WERI-Rb-1 (cell line): ENCODE data around the gene SLC6A2.

ENCODE experiments used
- DNase-seq: peaks from one replicate; pipeline ENCODE4 v3.0.0-alpha.2; 2020
- H3K27ac ChIP-seq: fragments of 250-450 bp; sonication (Bioruptor Pico); 2 replicates; pipeline ENCODE4 v1.5.1; 2020; ENCODE audit warnings: mild to moderate bottlenecking, moderate library complexity
- H3K27me3 ChIP-seq: fragments of 250-450 bp; sonication (Bioruptor Pico); 2 replicates; pipeline ENCODE4 v1.5.1; 2021; ENCODE audit warnings: mild to moderate bottlenecking, low read depth, moderate library complexity; ENCODE audit not compliant: insufficient read depth, severe bottlenecking
- H3K36me3 ChIP-seq: fragments of 250-450 bp; sonication (Bioruptor Pico); 2 replicates; pipeline ENCODE4 v1.5.1; 2020; ENCODE audit warnings: mild to moderate bottlenecking, moderate library complexity
- H3K4me3 ChIP-seq: 2 replicates; pipeline ENCODE4 v1.5.1; 2011; ENCODE audit warnings: low read depth, mild to moderate bottlenecking, control low read depth, low read length
- H3K9me3 ChIP-seq: fragments of 250-450 bp; sonication (Bioruptor Pico); 2 replicates; pipeline ENCODE4 v1.5.1; 2021; ENCODE audit warnings: mild to moderate bottlenecking, moderate library complexity; ENCODE audit not compliant: severe bottlenecking
- TF ChIP-seq, protein P1 (sequence below): IDR thresholded peaks from 2 replicates; pipeline ENCODE4 v1.5.1; 2011; ENCODE audit warnings: low read depth, mild to moderate bottlenecking, control low read depth, inconsistent platforms, low read length

SLC6A2 gene

DNA sequence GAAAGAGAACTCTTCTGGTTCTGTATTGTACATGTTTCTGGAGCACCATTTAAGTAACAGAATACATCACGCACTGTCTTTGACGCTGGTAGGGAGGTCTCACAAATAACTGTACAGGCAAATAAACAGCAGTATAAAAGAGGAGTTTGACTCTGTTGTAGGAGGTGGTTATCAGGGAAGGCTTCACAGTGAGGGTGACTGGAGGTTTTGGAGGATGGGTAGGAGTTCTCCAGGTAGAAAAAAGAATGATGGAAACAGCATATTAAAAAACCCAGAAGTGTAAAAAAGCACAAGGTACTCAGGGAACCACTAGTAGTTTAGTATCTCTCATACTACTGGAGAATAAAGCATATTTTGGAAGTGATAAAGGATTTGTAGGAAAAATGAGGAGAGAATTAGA, 2.7 kb upstream of the SLC6A2 start:
- TF ChIP-seq, protein P1, sequence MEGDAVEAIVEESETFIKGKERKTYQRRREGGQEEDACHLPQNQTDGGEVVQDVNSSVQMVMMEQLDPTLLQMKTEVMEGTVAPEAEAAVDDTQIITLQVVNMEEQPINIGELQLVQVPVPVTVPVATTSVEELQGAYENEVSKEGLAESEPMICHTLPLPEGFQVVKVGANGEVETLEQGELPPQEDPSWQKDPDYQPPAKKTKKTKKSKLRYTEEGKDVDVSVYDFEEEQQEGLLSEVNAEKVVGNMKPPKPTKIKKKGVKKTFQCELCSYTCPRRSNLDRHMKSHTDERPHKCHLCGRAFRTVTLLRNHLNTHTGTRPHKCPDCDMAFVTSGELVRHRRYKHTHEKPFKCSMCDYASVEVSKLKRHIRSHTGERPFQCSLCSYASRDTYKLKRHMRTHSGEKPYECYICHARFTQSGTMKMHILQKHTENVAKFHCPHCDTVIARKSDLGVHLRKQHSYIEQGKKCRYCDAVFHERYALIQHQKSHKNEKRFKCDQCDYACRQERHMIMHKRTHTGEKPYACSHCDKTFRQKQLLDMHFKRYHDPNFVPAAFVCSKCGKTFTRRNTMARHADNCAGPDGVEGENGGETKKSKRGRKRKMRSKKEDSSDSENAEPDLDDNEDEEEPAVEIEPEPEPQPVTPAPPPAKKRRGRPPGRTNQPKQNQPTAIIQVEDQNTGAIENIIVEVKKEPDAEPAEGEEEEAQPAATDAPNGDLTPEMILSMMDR = no peak
- Histone ChIP-seq H3K27me3 (no peaks in the 10 kb centered on the region), H3K4me3 (no peak overlapping the region), H3K27ac (no peak overlapping the region), H3K9me3 (no peaks in the 10 kb centered on the region), H3K36me3 (no peaks in the 10 kb centered on the region)
- no peak for DNase-seq

DNA sequence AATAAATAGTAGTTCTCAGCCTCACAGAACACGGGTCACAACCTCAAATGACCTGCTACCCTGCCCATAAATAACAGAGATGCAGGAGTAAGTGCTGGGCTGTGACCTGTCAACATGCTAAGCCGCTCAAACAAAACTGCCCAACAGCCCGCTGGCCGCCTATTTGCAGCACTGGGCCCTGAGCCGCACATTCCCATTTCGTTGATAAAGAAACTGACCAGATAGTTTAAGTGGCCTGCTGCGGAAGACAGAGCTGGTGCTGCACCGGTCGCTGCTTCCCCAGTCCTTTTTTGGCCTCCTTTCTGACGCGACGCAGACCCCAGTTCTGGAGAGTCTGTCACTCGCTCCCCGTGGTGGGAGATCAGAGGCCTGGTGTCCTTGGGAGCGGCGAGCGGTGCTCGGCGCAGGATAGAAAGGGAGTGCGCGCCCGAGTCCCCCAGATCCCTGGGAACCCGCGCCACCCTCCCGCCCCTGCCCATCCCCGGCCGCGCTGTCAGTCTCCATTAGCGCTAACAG, 349 bp upstream of the SLC6A2 start:
- no peaks in the 10 kb centered on the region for H3K36me3 ChIP-seq
- no peaks in the 10 kb centered on the region for H3K9me3 ChIP-seq
- no peaks in the 10 kb centered on the region for H3K27me3 ChIP-seq
- DNase-seq = no peak
- TF ChIP-seq, protein P1 = no peak
- H3K27ac ChIP-seq = no peak overlapping the region
- peak overlapping the region; percentile 43 for H3K4me3 ChIP-seq

DNA sequence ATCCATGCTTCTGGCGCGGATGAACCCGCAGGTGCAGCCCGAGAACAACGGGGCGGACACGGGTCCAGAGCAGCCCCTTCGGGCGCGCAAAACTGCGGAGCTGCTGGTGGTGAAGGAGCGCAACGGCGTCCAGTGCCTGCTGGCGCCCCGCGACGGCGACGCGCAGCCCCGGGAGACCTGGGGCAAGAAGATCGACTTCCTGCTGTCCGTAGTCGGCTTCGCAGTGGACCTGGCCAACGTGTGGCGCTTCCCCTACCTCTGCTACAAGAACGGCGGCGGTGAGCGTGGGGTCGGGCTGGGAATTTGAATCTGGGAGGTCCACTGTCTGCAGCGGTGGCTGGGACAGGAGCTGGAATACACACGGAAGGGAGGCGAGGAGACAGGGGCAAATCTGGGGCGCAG, 904 bp downstream of the SLC6A2 start:
- Histone ChIP-seq H3K9me3 (no peaks in the 10 kb centered on the region), H3K27me3 (no peaks in the 10 kb centered on the region), H3K4me3 (no peak overlapping the region), H3K27ac (no peak overlapping the region), H3K36me3 (no peaks in the 10 kb centered on the region)
- no peak for DNase-seq
- TF ChIP-seq, protein P1 = no peak

DNA sequence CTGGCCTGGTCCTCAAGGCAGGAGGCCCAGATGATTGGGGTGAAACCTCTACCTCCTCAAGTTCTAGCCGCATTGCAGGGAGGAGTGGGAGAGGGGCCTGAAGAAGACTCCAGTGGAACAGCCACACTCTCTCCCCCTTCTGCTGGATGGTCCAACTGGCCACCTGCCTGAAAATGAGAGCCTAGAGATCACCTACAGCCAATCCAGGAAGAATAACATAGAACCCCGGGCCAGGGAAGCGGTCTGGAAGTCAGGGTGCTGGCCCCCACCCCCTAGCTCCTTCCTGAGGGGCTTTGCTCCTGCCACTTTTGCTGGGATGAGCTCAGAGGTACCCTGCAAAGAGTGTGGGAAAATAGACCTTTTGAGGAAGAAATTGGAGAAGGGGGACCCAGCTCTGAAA, 1.8 kb downstream of the SLC6A2 start:
- H3K4me3 ChIP-seq = no peak overlapping the region
- H3K27me3 ChIP-seq = no peaks in the 10 kb centered on the region
- H3K27ac ChIP-seq = no peak overlapping the region
- H3K9me3 ChIP-seq = no peaks in the 10 kb centered on the region
- no peaks in the 10 kb centered on the region for H3K36me3 ChIP-seq
- TF ChIP-seq, protein P1 = no peak
- no peak for DNase-seq

DNA sequence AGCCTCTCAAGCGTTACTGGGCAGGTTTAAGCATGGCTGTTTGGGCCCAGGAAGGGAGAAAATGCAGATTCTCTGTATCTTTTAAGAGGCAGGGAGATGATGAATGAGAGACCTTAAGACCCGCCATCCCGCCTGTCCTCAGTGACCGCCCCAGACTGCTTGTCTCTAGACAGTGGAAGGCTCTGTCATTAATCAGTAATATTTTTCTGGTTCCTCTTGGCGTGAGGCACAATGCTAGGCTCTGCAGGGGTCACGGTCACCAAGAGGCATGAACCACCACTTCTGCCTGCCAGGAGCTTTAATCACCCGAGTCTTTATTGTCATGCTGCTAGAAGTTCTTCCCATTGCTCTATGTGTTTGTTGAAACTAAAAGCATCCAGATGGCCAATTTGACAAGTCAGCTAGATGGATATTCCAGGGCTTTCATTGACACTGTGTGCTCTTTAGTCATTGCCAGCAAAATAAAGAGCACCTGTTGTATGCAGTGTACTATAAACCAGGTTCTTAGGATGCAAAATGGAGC, 3.2 kb downstream of the SLC6A2 start:
- H3K27ac ChIP-seq = no peak overlapping the region
- TF ChIP-seq, protein P1 = no peak
- no peak for DNase-seq
- no peaks in the 10 kb centered on the region for H3K36me3 ChIP-seq
- peaks cover 3% of the 10 kb centered on the region for H3K9me3 ChIP-seq
- no peak overlapping the region for H3K4me3 ChIP-seq
- no peaks in the 10 kb centered on the region for H3K27me3 ChIP-seq

DNA sequence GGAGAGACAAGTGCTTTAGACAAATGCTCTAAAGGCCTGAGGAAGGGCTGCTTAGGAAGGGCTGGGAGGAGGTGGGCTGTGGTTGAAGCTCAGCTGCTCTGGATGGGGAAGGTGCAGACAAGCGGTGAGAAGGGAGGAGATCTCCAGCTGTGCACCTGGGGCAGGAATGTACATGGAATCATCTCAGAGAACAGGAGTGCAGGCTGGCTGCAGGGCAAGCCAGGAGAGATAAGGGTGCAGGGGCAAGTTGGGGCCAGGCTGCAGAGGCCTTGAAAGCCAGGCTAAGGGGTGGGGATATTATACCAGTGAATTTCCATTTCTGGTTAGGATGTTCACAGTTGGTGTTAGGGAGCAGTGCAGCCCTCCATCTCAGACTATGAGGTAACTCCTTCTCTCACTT, 4.2 kb downstream of the SLC6A2 start:
- Histone ChIP-seq H3K27me3 (no peaks in the 10 kb centered on the region), H3K27ac (no peak overlapping the region), H3K9me3 (peaks cover 3% of the 10 kb centered on the region), H3K4me3 (no peak overlapping the region), H3K36me3 (no peaks in the 10 kb centered on the region)
- no peak for DNase-seq
- TF ChIP-seq, protein P1 = no peak
